GM10248 (cell line): ENCODE measurements around the gene LGALS3.

Experiments used
- CTCF ChIA-PET: fragments of 300-600 bp; sonication (Branson Sonifier 250); formaldehyde crosslinking; extraction: SDS; loops from one replicate; lab custom pipeline; 2021; ENCODE audit warnings: antibody characterized with exemption; lab: Yijun Ruan, JAX
- POLR2A ChIA-PET: fragments of 350-650 bp; sonication (Branson Sonifier 250); formaldehyde crosslinking; extraction: SDS; loops from one replicate; lab custom pipeline; 2020; ENCODE audit warnings: antibody characterized with exemption; lab: Yijun Ruan, JAX
- DNase-seq: peaks from one replicate; pipeline ENCODE4 v3.0.0; 2012; ENCODE audit errors: extremely low spot score
- CTCF ChIP-seq: IDR thresholded peaks from 2 replicates; pipeline ENCODE4 v1.5.1; 2012; ENCODE audit warnings: mild to moderate bottlenecking, low read depth; ENCODE audit errors: extremely low read depth, missing control alignments, control extremely low read depth

Gene LGALS3

GRCh38 chr14:55111122-55111708 is 17.8 kb upstream of the LGALS3 start:
- ChIA-PET CTCF (interaction anchor here (0.8 kb wide), 1 partner anchor 60 kb away, joined by 3 read pairs; the partner anchor contains the start of gene MAPK1IP1L), POLR2A (no interaction called here)
- no peak for DNase-seq
- TF ChIP-seq CTCF = no peak

- TF ChIP-seq CTCF = no peak
- POLR2A ChIA-PET = no interaction called here
- no peak for DNase-seq
- CTCF ChIA-PET = interaction anchor here (0.7 to 1.8 kb wide), 6 partner anchors 8 to 68 kb away, joined by 3 to 8 read pairs (median 4); no protein-coding TSS in a partner anchor
These were observed 14.3 kb upstream of the LGALS3 start for GRCh38 chr14:55114720-55115119.

- ChIA-PET POLR2A (no interaction called here), CTCF (interaction anchor here (1.1 to 2.5 kb wide), 3 partner anchors 9 to 331 kb away, joined by 3 to 8 read pairs (median 4); no protein-coding TSS in a partner anchor)
- no peak for TF ChIP-seq CTCF
- DNase-seq = no peak
These were observed 13.6 kb upstream of the LGALS3 start for GRCh38 chr14:55115460-55115859.

GRCh38 chr14:55115861-55116245 is 13.2 kb upstream of the LGALS3 start:
- CTCF ChIA-PET = interaction anchor here (1.1 to 2.5 kb wide), 3 partner anchors 9 to 331 kb away, joined by 3 to 8 read pairs (median 4); no protein-coding TSS in a partner anchor
- POLR2A ChIA-PET = no interaction called here
- TF ChIP-seq CTCF = no peak
- no peak for DNase-seq

GRCh38 chr14:55116246-55117030 is 12.6 kb upstream of the LGALS3 start:
- no peak for DNase-seq
- TF ChIP-seq CTCF = no peak
- POLR2A ChIA-PET = no interaction called here
- CTCF ChIA-PET = interaction anchor here (1.1 to 2.5 kb wide), 4 partner anchors 10 to 330 kb away, joined by 3 to 8 read pairs (median 4); no protein-coding TSS in a partner anchor

GRCh38 chr14:55117803-55118441 is 11.1 kb upstream of the LGALS3 start:
- CTCF ChIA-PET = interaction anchor here (1.1 to 2.5 kb wide), 4 partner anchors 9 to 63 kb away, joined by 3 to 8 read pairs (median 4); no protein-coding TSS in a partner anchor
- no peak for DNase-seq
- POLR2A ChIA-PET = no interaction called here
- no peak for TF ChIP-seq CTCF
